ENCODE results near the gene ZNF668. TPM values are rescaled to one million over a fixed set of nuclear protein-coding genes. Genes with fewer than 3 reads are reported as not detected.

The ZNF668 gene
- polyA plus RNA-seq, 2 donors: 5.8 to 6.6 TPM

DNA sequence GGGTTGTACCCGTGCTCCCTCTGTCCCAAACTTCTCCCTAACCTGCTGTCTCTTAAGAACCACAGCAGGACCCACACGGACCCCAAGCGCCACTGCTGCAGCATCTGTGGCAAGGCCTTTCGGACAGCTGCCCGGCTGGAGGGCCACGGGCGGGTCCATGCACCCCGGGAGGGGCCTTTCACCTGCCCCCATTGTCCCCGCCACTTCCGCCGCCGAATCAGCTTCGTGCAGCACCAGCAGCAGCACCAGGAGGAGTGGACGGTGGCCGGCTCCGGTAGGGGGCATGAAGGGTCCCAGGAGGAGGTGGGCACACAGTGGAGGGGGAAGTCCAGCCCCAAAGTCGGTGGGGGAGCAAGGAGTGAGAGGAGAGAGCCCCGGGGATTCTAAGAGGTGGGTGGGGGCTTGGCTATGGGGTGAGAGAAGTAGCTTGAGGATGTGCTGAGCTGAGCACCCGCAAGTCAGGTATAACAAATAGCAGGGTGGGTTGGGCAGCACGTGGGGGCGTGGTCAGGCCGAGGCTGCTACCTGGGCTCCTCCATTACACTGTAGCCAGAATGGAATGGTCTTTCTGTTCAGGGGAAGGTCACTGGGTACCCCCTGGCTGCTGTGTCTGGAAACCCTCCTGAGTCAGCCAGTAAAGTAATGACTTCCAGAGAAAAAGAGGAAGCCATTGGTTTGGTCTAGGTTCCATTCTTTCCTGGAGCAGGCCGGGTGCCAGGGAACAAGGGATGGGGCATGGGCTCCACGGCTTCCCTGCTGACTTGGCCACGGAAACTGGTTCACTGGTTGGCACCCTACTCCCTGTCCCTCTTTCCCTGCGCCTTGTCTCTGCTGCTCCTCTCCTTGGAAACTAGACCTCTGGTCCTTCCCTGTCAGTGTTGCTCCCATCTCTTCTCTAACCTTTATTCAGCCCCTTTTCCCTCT, 7.7 kb upstream of the ZNF668 start:
- WGBS, 2 donors: 79 to 83% methylated on average over 26 of the region's 26 CpGs
- no peak overlapping the region for H3K27ac ChIP-seq (ENCODE audit: low read depth in 2 of 2, low read length in 1 of 2)
- H3K9me3 ChIP-seq (ENCODE audit: control insufficient read depth in 2 of 2, insufficient read depth in 1 of 2, low read depth in 1 of 2, low read length in 1 of 2): no peaks in the 10 kb centered on the region
- H3K4me3 ChIP-seq (ENCODE audit: low read depth in 1 of 2, low read length in 2 of 2): no peak overlapping the region
- H3K36me3 ChIP-seq (ENCODE audit: control insufficient read depth in 2 of 2, insufficient read depth in 2 of 2, low read length in 1 of 2): peaks cover 13 to 59% of the 10 kb centered on the region in 2 donors
- peaks cover 0 to 3% of the 10 kb centered on the region in 2 donors for H3K4me1 ChIP-seq (ENCODE audit: control insufficient read depth in 2 of 2, insufficient read depth in 2 of 2, low read length in 1 of 2)
- H3K27me3 ChIP-seq (ENCODE audit: control insufficient read depth in 1 of 2, insufficient read depth in 2 of 2, low read length in 2 of 2): no peaks in the 10 kb centered on the region

DNA sequence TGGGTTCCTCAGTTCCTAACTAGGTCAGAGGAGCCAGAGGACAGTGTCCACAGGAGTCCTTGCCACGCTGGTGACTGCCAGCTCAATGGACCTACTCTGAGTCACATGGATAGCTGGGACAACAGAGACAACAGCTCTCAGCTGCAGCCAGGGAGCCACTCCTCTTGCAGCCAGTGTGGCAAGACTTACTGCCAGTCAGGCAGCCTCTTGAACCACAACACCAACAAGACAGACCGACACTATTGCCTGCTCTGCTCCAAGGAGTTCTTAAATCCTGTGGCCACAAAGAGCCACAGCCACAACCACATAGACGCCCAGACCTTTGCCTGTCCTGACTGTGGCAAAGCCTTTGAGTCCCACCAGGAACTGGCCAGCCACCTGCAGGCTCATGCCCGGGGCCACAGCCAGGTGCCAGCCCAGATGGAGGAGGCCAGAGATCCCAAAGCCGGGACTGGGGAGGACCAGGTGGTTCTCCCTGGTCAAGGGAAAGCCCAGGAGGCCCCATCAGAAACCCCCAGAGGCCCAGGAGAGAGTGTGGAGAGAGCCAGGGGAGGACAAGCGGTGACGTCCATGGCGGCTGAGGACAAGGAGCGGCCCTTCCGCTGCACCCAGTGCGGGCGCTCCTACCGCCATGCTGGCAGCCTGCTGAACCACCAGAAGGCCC, 6.8 kb upstream of the ZNF668 start:
- WGBS, 2 donors: 90 to 92% methylated on average over 13 of the region's 13 CpGs
- H3K4me3 ChIP-seq (ENCODE audit: low read depth in 1 of 2, low read length in 2 of 2): no peak overlapping the region
- peaks cover 0 to 5% of the 10 kb centered on the region in 2 donors for H3K4me1 ChIP-seq (ENCODE audit: control insufficient read depth in 2 of 2, insufficient read depth in 2 of 2, low read length in 1 of 2)
- no peaks in the 10 kb centered on the region for H3K9me3 ChIP-seq (ENCODE audit: control insufficient read depth in 2 of 2, insufficient read depth in 1 of 2, low read depth in 1 of 2, low read length in 1 of 2)
- H3K27ac ChIP-seq (ENCODE audit: low read depth in 2 of 2, low read length in 1 of 2): no peak overlapping the region
- no peaks in the 10 kb centered on the region for H3K27me3 ChIP-seq (ENCODE audit: control insufficient read depth in 1 of 2, insufficient read depth in 2 of 2, low read length in 2 of 2)
- peaks cover 15 to 61% of the 10 kb centered on the region in 2 donors for H3K36me3 ChIP-seq (ENCODE audit: control insufficient read depth in 2 of 2, insufficient read depth in 2 of 2, low read length in 1 of 2)

DNA sequence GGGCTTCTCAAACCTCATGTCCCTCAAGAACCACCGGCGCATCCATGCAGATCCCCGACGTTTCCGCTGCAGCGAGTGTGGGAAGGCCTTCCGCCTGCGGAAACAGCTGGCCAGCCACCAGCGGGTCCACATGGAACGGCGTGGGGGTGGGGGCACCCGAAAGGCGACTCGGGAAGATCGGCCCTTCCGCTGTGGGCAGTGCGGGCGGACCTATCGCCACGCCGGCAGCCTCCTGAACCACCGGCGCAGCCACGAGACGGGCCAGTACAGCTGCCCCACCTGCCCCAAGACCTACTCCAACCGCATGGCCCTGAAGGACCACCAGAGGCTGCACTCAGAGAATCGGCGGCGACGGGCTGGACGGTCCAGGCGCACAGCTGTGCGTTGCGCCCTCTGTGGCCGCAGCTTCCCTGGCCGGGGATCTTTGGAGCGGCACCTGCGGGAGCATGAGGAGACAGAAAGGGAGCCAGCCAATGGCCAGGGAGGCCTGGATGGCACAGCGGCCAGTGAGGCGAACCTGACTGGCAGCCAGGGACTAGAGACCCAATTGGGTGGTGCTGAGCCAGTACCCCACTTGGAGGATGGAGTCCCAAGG, 6.1 kb upstream of the ZNF668 start:
- H3K4me3 ChIP-seq (ENCODE audit: low read depth in 1 of 2, low read length in 2 of 2): no peak overlapping the region
- no peaks in the 10 kb centered on the region for H3K9me3 ChIP-seq (ENCODE audit: control insufficient read depth in 2 of 2, insufficient read depth in 1 of 2, low read depth in 1 of 2, low read length in 1 of 2)
- no peak overlapping the region for H3K27ac ChIP-seq (ENCODE audit: low read depth in 2 of 2, low read length in 1 of 2)
- H3K4me1 ChIP-seq (ENCODE audit: control insufficient read depth in 2 of 2, insufficient read depth in 2 of 2, low read length in 1 of 2): peaks cover 0 to 5% of the 10 kb centered on the region in 2 donors
- WGBS, 2 donors: 94 to 95% methylated on average over 40 of the region's 40 CpGs
- H3K36me3 ChIP-seq (ENCODE audit: control insufficient read depth in 2 of 2, insufficient read depth in 2 of 2, low read length in 1 of 2): peaks cover 15 to 60% of the 10 kb centered on the region in 2 donors
- H3K27me3 ChIP-seq (ENCODE audit: control insufficient read depth in 1 of 2, insufficient read depth in 2 of 2, low read length in 2 of 2): no peaks in the 10 kb centered on the region

DNA sequence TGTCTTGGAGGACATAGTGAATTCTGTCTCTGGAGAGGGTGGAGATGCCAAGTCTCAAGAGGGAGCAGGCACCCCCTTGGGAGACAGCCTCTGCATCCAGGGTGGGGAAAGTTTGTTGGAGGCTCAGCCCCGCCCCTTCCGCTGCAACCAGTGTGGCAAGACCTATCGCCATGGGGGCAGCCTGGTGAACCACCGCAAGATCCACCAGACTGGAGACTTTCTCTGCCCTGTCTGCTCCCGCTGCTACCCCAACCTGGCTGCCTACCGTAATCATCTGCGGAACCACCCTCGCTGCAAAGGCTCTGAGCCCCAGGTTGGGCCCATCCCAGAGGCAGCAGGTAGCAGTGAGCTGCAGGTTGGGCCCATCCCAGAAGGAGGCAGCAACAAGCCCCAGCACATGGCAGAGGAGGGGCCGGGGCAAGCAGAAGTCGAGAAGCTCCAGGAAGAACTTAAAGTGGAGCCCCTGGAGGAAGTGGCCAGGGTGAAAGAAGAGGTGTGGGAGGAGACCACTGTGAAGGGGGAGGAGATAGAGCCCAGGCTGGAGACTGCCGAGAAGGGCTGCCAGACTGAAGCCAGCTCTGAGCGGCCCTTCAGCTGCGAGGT, 5.4 kb upstream of the ZNF668 start:
- Histone ChIP-seq H3K36me3 (ENCODE audit: control insufficient read depth in 2 of 2, insufficient read depth in 2 of 2, low read length in 1 of 2) (peaks cover 15 to 57% of the 10 kb centered on the region in 2 donors), H3K27ac (ENCODE audit: low read depth in 2 of 2, low read length in 1 of 2) (no peak overlapping the region), H3K9me3 (ENCODE audit: control insufficient read depth in 2 of 2, insufficient read depth in 1 of 2, low read depth in 1 of 2, low read length in 1 of 2) (no peaks in the 10 kb centered on the region), H3K4me3 (ENCODE audit: low read depth in 1 of 2, low read length in 2 of 2) (no peak overlapping the region), H3K4me1 (ENCODE audit: control insufficient read depth in 2 of 2, insufficient read depth in 2 of 2, low read length in 1 of 2) (peaks cover 0 to 5% of the 10 kb centered on the region in 2 donors), H3K27me3 (ENCODE audit: control insufficient read depth in 1 of 2, insufficient read depth in 2 of 2, low read length in 2 of 2) (no peaks in the 10 kb centered on the region)
- 82 to 88% methylated on average over 13 of the region's 13 CpGs for WGBS, 2 donors

DNA sequence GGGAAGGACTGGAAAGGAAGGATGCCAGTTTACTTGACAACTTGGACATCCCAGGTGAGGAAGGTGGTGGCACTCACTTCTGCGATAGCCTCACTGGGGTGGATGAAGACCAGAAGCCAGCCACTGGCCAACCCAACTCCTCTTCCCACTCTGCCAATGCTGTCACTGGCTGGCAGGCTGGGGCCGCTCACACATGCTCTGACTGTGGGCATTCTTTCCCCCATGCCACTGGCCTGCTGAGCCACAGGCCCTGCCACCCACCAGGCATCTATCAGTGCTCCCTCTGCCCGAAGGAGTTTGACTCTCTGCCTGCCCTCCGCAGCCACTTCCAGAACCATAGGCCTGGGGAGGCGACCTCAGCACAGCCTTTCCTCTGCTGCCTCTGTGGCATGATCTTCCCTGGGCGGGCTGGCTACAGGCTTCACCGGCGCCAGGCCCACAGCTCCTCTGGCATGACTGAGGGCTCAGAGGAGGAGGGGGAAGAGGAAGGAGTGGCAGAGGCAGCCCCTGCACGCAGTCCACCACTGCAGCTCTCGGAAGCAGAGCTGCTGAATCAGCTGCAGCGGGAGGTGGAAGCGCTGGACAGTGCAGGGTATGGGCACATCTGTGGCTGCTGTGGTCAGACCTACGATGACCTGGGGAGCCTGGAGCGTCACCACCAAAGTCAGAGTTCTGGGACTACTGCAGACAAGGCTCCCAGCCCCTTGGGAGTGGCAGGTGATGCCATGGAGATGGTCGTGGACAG, 4.7 kb upstream of the ZNF668 start:
- no peaks in the 10 kb centered on the region for H3K9me3 ChIP-seq (ENCODE audit: control insufficient read depth in 2 of 2, insufficient read depth in 1 of 2, low read depth in 1 of 2, low read length in 1 of 2)
- H3K36me3 ChIP-seq (ENCODE audit: control insufficient read depth in 2 of 2, insufficient read depth in 2 of 2, low read length in 1 of 2): peaks cover 15 to 53% of the 10 kb centered on the region in 2 donors
- H3K27me3 ChIP-seq (ENCODE audit: control insufficient read depth in 1 of 2, insufficient read depth in 2 of 2, low read length in 2 of 2): no peaks in the 10 kb centered on the region
- 90 to 93% methylated on average over 15 of the region's 15 CpGs for WGBS, 2 donors
- peaks cover 0 to 5% of the 10 kb centered on the region in 2 donors for H3K4me1 ChIP-seq (ENCODE audit: control insufficient read depth in 2 of 2, insufficient read depth in 2 of 2, low read length in 1 of 2)
- H3K27ac ChIP-seq (ENCODE audit: low read depth in 2 of 2, low read length in 1 of 2): no peak overlapping the region
- H3K4me3 ChIP-seq (ENCODE audit: low read depth in 1 of 2, low read length in 2 of 2): no peak overlapping the region

DNA sequence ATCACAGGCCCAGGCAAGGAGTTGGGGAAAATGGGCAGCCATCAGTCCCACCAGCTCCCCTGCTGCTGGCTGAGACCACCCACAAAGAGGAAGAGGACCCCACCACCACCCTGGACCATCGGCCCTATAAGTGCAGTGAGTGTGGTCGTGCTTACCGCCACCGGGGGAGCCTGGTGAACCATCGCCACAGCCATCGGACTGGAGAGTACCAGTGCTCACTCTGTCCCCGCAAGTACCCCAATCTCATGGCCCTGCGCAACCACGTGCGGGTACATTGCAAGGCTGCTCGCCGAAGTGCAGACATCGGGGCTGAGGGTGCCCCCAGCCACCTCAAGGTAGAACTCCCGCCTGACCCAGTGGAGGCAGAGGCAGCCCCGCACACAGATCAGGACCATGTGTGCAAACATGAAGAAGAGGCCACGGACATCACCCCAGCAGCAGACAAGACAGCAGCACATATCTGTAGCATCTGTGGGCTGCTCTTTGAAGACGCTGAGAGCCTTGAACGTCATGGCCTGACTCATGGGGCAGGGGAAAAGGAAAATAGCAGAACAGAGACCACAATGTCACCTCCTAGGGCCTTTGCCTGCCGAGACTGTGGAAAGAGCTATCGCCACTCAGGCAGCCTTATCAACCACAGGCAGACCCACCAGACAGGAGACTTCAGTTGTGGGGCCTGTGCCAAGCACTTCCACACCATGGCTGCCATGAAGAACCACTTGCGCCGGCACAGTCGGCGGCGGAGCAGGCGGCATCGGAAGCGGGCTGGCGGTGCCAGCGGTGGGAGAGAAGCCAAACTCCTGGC, 3.8 kb upstream of the ZNF668 start:
- no peaks in the 10 kb centered on the region for H3K9me3 ChIP-seq (ENCODE audit: control insufficient read depth in 2 of 2, insufficient read depth in 1 of 2, low read depth in 1 of 2, low read length in 1 of 2)
- peaks cover 15 to 50% of the 10 kb centered on the region in 2 donors for H3K36me3 ChIP-seq (ENCODE audit: control insufficient read depth in 2 of 2, insufficient read depth in 2 of 2, low read length in 1 of 2)
- H3K27ac ChIP-seq (ENCODE audit: low read depth in 2 of 2, low read length in 1 of 2): no peak overlapping the region
- WGBS, 2 donors: 93 to 95% methylated on average over 30 of the region's 30 CpGs
- no peak overlapping the region for H3K4me3 ChIP-seq (ENCODE audit: low read depth in 1 of 2, low read length in 2 of 2)
- H3K27me3 ChIP-seq (ENCODE audit: control insufficient read depth in 1 of 2, insufficient read depth in 2 of 2, low read length in 2 of 2): no peaks in the 10 kb centered on the region
- H3K4me1 ChIP-seq (ENCODE audit: control insufficient read depth in 2 of 2, insufficient read depth in 2 of 2, low read length in 1 of 2): peaks cover 0 to 5% of the 10 kb centered on the region in 2 donors

DNA sequence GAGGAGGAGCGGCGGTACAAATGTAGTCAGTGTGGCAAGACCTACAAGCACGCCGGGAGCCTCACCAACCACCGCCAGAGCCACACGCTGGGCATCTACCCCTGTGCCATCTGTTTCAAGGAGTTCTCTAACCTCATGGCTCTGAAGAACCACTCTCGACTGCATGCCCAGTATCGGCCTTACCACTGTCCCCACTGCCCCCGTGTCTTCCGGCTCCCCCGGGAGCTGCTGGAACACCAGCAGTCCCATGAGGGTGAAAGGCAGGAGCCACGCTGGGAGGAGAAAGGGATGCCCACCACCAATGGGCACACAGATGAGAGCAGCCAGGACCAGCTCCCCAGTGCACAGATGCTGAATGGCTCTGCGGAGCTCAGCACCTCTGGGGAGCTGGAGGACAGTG, 3.0 kb upstream of the ZNF668 start:
- no peak overlapping the region for H3K27ac ChIP-seq (ENCODE audit: low read depth in 2 of 2, low read length in 1 of 2)
- no peaks in the 10 kb centered on the region for H3K27me3 ChIP-seq (ENCODE audit: control insufficient read depth in 1 of 2, insufficient read depth in 2 of 2, low read length in 2 of 2)
- H3K4me3 ChIP-seq (ENCODE audit: low read depth in 1 of 2, low read length in 2 of 2): no peak overlapping the region
- H3K9me3 ChIP-seq (ENCODE audit: control insufficient read depth in 2 of 2, insufficient read depth in 1 of 2, low read depth in 1 of 2, low read length in 1 of 2): no peaks in the 10 kb centered on the region
- H3K4me1 ChIP-seq (ENCODE audit: control insufficient read depth in 2 of 2, insufficient read depth in 2 of 2, low read length in 1 of 2): peaks cover 0 to 5% of the 10 kb centered on the region in 2 donors
- H3K36me3 ChIP-seq (ENCODE audit: control insufficient read depth in 2 of 2, insufficient read depth in 2 of 2, low read length in 1 of 2): peaks cover 15 to 44% of the 10 kb centered on the region in 2 donors
- WGBS, 2 donors: 96% methylated on average over 13 of the region's 13 CpGs

DNA sequence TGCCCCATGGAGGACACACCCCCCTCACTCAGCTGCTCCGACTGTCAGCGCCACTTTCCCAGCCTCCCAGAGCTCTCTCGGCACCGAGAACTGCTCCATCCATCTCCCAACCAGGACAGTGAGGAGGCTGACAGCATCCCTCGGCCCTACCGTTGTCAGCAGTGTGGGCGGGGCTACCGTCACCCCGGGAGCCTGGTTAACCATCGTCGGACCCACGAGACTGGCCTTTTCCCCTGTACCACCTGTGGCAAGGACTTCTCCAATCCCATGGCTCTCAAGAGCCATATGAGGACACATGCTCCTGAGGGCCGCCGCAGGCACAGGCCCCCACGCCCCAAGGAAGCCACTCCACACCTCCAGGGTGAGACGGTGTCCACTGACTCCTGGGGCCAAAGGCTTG, 2.3 kb upstream of the ZNF668 start:
- H3K4me3 ChIP-seq (ENCODE audit: low read depth in 1 of 2, low read length in 2 of 2): no peak overlapping the region
- H3K27ac ChIP-seq (ENCODE audit: low read depth in 2 of 2, low read length in 1 of 2): no peak overlapping the region
- H3K36me3 ChIP-seq (ENCODE audit: control insufficient read depth in 2 of 2, insufficient read depth in 2 of 2, low read length in 1 of 2): peaks cover 15 to 44% of the 10 kb centered on the region in 2 donors
- H3K4me1 ChIP-seq (ENCODE audit: control insufficient read depth in 2 of 2, insufficient read depth in 2 of 2, low read length in 1 of 2): peaks cover 0 to 5% of the 10 kb centered on the region in 2 donors
- 67 to 71% methylated on average over 16 of the region's 16 CpGs for WGBS, 2 donors
- no peaks in the 10 kb centered on the region for H3K27me3 ChIP-seq (ENCODE audit: control insufficient read depth in 1 of 2, insufficient read depth in 2 of 2, low read length in 2 of 2)
- H3K9me3 ChIP-seq (ENCODE audit: control insufficient read depth in 2 of 2, insufficient read depth in 1 of 2, low read depth in 1 of 2, low read length in 1 of 2): no peaks in the 10 kb centered on the region
